SK-N-SH (cell line): Measurements from ENCODE around the gene AKR1E2. TPM values are rescaled to one million over a fixed set of nuclear protein-coding genes. Genes with fewer than 3 reads are reported as not detected.
A peak's percentile ranks its signal among the peaks of the same experiment; 100 is the strongest.

Source experiments
- CTCF ChIA-PET: fragments of 300-600, 350-600 bp; formaldehyde crosslinking; extraction: SDS; loops from one replicate; lab custom pipeline; 2021; lab: Yijun Ruan, JAX
- POLR2A ChIA-PET: fragments of 350-600 bp; sonication (Branson Sonifier 250); formaldehyde crosslinking; extraction: SDS; loops from one replicate; lab custom pipeline; 2020; ENCODE audit warnings: antibody characterized with exemption, inconsistent platforms; lab: Yijun Ruan, JAX
- DNase-seq: peaks from one replicate; pipeline ENCODE4 v3.0.0; 2012
- H2AFZ ChIP-seq: fragments of 200-600 bp; sonication (generic); 2 replicates; pipeline ENCODE4 v1.8.1; 2016; ENCODE audit warnings: antibody characterized with exemption, mild to moderate bottlenecking, low read depth
- H3F3A ChIP-seq: fragments of 200-600 bp; sonication (generic); replicated peaks from 2 replicates; pipeline ENCODE3; 2016; ENCODE audit warnings: antibody characterized with exemption, mild to moderate bottlenecking; ENCODE audit not compliant: insufficient read depth
- H3K27ac ChIP-seq, 2 experiments: fragments of 200-500 bp in 1 of 2; fragments of 200-600 bp in 1 of 2; sonication (Bioruptor generic) in 1 of 2; sonication (generic), shearing (Covaris generic) in 1 of 2; 2 replicates each; pipeline versions ENCODE4 v1.5.1 to v1.6.1; 2014 to 2016; ENCODE audit warnings: low read depth in 2 of 2, inconsistent platforms in 1 of 2, low read length in 1 of 2, mild to moderate bottlenecking in 1 of 2, mixed read lengths in 1 of 2
- H3K27me3 ChIP-seq: fragments of 200-600 bp; sonication (generic), shearing (Covaris generic); 2 replicates; pipeline ENCODE4 v1.6.1; 2016; ENCODE audit warnings: mixed run types; ENCODE audit not compliant: insufficient read depth
- H3K36me3 ChIP-seq, 2 experiments: fragments of 200-500 bp in 1 of 2; fragments of 200-600 bp in 1 of 2; sonication (Bioruptor generic) in 1 of 2; sonication (generic) in 1 of 2; replicated peaks in 1 of 2; 2 replicates each; pipeline versions ENCODE3 to v1.5.1; 2014 to 2016; ENCODE audit warnings: low read length in 1 of 2, mild to moderate bottlenecking in 1 of 2; ENCODE audit not compliant: insufficient read depth in 2 of 2, control insufficient read depth in 1 of 2
- H3K4me1 ChIP-seq, 2 experiments: fragments of 200-500 bp in 1 of 2; fragments of 200-600 bp in 1 of 2; sonication (Bioruptor generic) in 1 of 2; sonication (generic), shearing (Covaris generic) in 1 of 2; 2 replicates each; pipeline versions ENCODE4 v1.5.1 to v1.6.1; 2014 to 2016; ENCODE audit warnings: low read depth in 1 of 2, low read length in 1 of 2, mixed run types in 1 of 2; ENCODE audit not compliant: insufficient read depth in 2 of 2, control insufficient read depth in 1 of 2
- H3K4me2 ChIP-seq: fragments of 200-600 bp; sonication (generic), shearing (Covaris generic); 2 replicates; pipeline ENCODE4 v1.6.1; 2017; ENCODE audit warnings: mixed run types
- H3K4me3 ChIP-seq, 2 experiments: fragments of 200-500 bp in 1 of 2; fragments of 200-600 bp in 1 of 2; sonication (Bioruptor generic) in 1 of 2; sonication (generic), shearing (Covaris generic) in 1 of 2; 2 replicates each; pipeline versions ENCODE4 v1.5.1 to v1.8.1; 2014 to 2016; ENCODE audit warnings: low read depth in 2 of 2, inconsistent platforms in 1 of 2, low read length in 1 of 2, mild to moderate bottlenecking in 1 of 2, mixed read lengths in 1 of 2, moderate library complexity in 1 of 2
- H3K79me2 ChIP-seq: fragments of 200-600 bp; sonication (generic); 2 replicates; pipeline ENCODE4 v1.8.1; 2017; ENCODE audit warnings: mild to moderate bottlenecking; ENCODE audit not compliant: insufficient read depth
- H3K9ac ChIP-seq: fragments of 200-600 bp; sonication (generic); 2 replicates; pipeline ENCODE4 v1.6.1; 2017; ENCODE audit warnings: mixed run types
- H3K9me2 ChIP-seq: fragments of 200-600 bp; sonication (generic); 2 replicates; pipeline ENCODE4 v1.6.1; 2017; ENCODE audit warnings: mixed run types
- H3K9me3 ChIP-seq: fragments of 200-600 bp; sonication (generic); 2 replicates; pipeline ENCODE4 v1.6.1; 2017; ENCODE audit warnings: mixed run types, mild to moderate bottlenecking, moderate library complexity
- H4K20me1 ChIP-seq: fragments of 200-600 bp; sonication (generic); 2 replicates; pipeline ENCODE4 v1.6.1; 2017; ENCODE audit warnings: mild to moderate bottlenecking, mixed run types; ENCODE audit not compliant: insufficient read depth
- CHD2 ChIP-seq: fragments of 150-350 bp; IDR thresholded peaks from 2 replicates; pipeline ENCODE4 v1.6.1; 2018; ENCODE audit warnings: low read length; ENCODE audit not compliant: partially characterized antibody
- EP300 ChIP-seq, 2 experiments: IDR thresholded peaks; 2 replicates each; pipeline versions ENCODE4 v1.4.0 to v1.6.1; 2012; ENCODE audit warnings: borderline replicate concordance in 1 of 2, low read depth in 1 of 2, low read length in 1 of 2
- EZH2phosphoT487 ChIP-seq: fragments of 200-600 bp; sonication (generic); IDR thresholded peaks from 2 replicates; pipeline ENCODE4 v1.6.1; 2017; ENCODE audit warnings: low read depth, mixed run types, mild to moderate bottlenecking, antibody characterized with exemption, moderate library complexity, borderline replicate concordance
- FOXJ3 ChIP-seq: sonication (generic); formaldehyde crosslinking; IDR thresholded peaks from 2 replicates; pipeline ENCODE4 v1.5.1; 2020; ENCODE audit warnings: mild to moderate bottlenecking, missing genetic modification reagents
- GATA2 ChIP-seq: sonication (generic); formaldehyde crosslinking; IDR thresholded peaks from 2 replicates; pipeline ENCODE4 v1.5.0; 2020; ENCODE audit warnings: mild to moderate bottlenecking, missing genetic modification reagents
- MXI1 ChIP-seq: IDR thresholded peaks from 2 replicates; pipeline ENCODE4 v1.6.1; 2012; ENCODE audit warnings: mild to moderate bottlenecking, low read depth, low read length, improper control_type of control experiment
- NFIC ChIP-seq: IDR thresholded peaks from 2 replicates; pipeline ENCODE4 v1.4.0; 2012; ENCODE audit warnings: borderline replicate concordance
- POLR2AphosphoS5 ChIP-seq: IDR thresholded peaks from 2 replicates; pipeline ENCODE4 v1.6.1; 2012; ENCODE audit warnings: low read depth, low read length
- RAD21 ChIP-seq: IDR thresholded peaks from 2 replicates; pipeline ENCODE4 v1.6.1; 2012; ENCODE audit warnings: mild to moderate bottlenecking, low read length
- RCOR1 ChIP-seq: fragments of 150-350 bp; IDR thresholded peaks from 2 replicates; pipeline ENCODE4 v1.6.1; 2017; ENCODE audit warnings: antibody characterized with exemption, low read length
- RFX5 ChIP-seq: IDR thresholded peaks from 2 replicates; pipeline ENCODE4 v1.6.1; 2012; ENCODE audit warnings: mild to moderate bottlenecking, improper control_type of control experiment, low read length
- SIN3A ChIP-seq: IDR thresholded peaks from 2 replicates; pipeline ENCODE4 v1.6.1; 2012; ENCODE audit warnings: low read depth, mild to moderate bottlenecking, low read length, moderate library complexity, borderline replicate concordance
- TAF1 ChIP-seq: IDR thresholded peaks from 2 replicates; pipeline ENCODE4 v1.6.1; 2012; ENCODE audit warnings: low read depth, mild to moderate bottlenecking, low read length, moderate library complexity, borderline replicate concordance
- TCF12 ChIP-seq: IDR thresholded peaks from 2 replicates; pipeline ENCODE4 v1.4.0; 2012
- YY1 ChIP-seq: IDR thresholded peaks from 2 replicates; pipeline ENCODE4 v1.4.0; 2012; ENCODE audit warnings: low read depth, mild to moderate bottlenecking
- WGBS: methylation state at CpG from one replicate; pipeline ENCODE4 v1.1.6; 2017; ENCODE audit warnings: low lambda C conversion rate; 5-methylcytosine and 5-hydroxymethylcytosine counted together
- polyA plus RNA-seq, 3 experiments: library from polyadenylated mRNA; depleted of rRNA; stranded (reverse); fragments of >200 nt; gene quantifications; 2 replicates each; pipeline ENCODE4 v1.2.3, GENCODE V29; 2012
- TF ChIP-seq, protein P1 (sequence below): fragments of 150-350 bp; IDR thresholded peaks from 2 replicates; pipeline ENCODE4 v1.6.1; 2016; ENCODE audit warnings: mild to moderate bottlenecking, low read depth, low read length
- TF ChIP-seq, protein P2 (sequence below): IDR thresholded peaks from 2 replicates; pipeline ENCODE4 v1.4.0; 2012; ENCODE audit warnings: low read depth, borderline replicate concordance
- TF ChIP-seq, protein P3 (sequence below): IDR thresholded peaks from 2 replicates; pipeline ENCODE4 v1.4.0; 2012; ENCODE audit warnings: low read depth, borderline replicate concordance
- TF ChIP-seq, protein P4 (sequence below): IDR thresholded peaks from 2 replicates; pipeline ENCODE4 v1.4.0; 2012; ENCODE audit warnings: low read depth
- TF ChIP-seq, protein P5 (sequence below): fragments of 200-600 bp; sonication (generic); IDR thresholded peaks from 2 replicates; pipeline ENCODE4 v1.6.1; 2017; ENCODE audit warnings: antibody characterized with exemption, mild to moderate bottlenecking, moderate library complexity
- TF ChIP-seq, protein P6 (sequence below): IDR thresholded peaks from 2 replicates; pipeline ENCODE4; 2012
- TF ChIP-seq, protein P7 (sequence below): fragments of 150-350 bp; IDR thresholded peaks from 2 replicates; pipeline ENCODE4 v1.6.1; 2017; ENCODE audit warnings: antibody characterized with exemption, low read length, low read depth, borderline replicate concordance

AKR1E2 gene
- polyA plus RNA-seq (2012; rRNA removed): 5.8 and 6.9 TPM in 2 replicates
- polyA plus RNA-seq (2012; cell fraction: cytosol; rRNA removed): 4.3 and 5.0 TPM in 2 replicates
- polyA plus RNA-seq (2012; cell fraction: nucleus; rRNA removed): 17.5 and 19.0 TPM in 2 replicates

DNA sequence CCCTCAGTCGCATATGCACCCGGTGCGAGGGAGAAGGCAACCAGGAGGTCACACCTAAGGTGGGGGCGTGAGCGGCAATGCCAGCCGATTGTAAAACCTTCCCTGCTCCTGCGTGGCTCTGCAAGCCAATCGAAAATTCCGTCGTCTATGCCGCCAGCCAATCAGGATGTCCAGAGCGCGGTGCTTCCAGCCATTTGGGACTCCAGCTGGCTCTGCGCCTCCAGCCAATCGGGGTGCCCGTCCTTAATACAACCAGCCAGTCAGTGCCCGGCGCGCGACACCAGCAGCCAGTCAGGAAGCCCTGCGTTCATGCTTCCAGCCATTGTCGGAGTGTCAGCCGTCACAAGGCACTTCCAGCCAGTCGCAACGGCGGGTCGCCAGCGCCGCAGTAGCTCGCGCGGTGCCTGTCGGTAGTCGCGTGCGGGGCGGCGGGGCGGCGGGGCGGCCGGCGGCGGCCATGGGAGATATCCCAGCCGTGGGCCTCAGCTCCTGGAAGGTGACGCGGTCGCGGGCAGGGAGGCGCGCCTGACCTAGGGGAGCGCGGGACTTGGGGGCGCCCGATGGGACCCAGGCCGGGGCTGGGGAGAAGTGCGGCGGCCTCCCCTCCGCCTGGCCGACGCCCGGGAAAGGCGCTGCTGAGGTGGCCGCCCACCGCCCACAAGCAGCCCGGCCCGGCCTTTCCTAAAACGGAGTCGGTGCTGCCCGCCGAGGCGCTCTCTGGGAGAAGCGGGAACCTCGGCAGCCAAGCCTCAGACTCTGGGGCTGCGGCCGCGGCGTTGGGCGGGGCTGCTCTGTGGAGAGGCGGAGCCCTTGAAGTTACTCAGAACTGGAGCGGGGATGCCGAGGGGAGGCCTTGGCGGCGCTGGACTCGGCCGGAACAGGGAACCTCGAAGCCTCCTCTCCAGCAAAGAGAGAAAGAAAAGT, at the start of gene AKR1E2:
AKR1E2 (plus strand) TSS at position 340 of the 924 bp plus-strand sequence; CDS start at position 458, 118 bp downstream.
- peak within 1 kb of the TSS; percentile 71 for H3K27ac ChIP-seq
- H3K9ac ChIP-seq: peak within 1 kb of the TSS; percentile 79
- H3K9me2 ChIP-seq: no peaks in the 10 kb centered on the region
- 2% methylated on average over 23 of the region's 87 CpGs for WGBS
- H3K36me3 ChIP-seq: no peaks in the 10 kb centered on the region
- DNase-seq: peak; percentile 95
- H3K9me3 ChIP-seq: no peaks in the 10 kb centered on the region; the same call in 1 of the 2 replicates
- H3K79me2 ChIP-seq: peaks cover 14% of the 10 kb centered on the region
- peaks cover 7% of the 10 kb centered on the region for H3F3A ChIP-seq
- no peaks in the 10 kb centered on the region for H3K27me3 ChIP-seq
- H3K4me3 ChIP-seq: peak within 1 kb of the TSS; percentile 60 to 62
- peak within 1 kb of the TSS; percentile 96 for H2AFZ ChIP-seq
- CTCF ChIA-PET: interaction anchor here (0.7 to 4.1 kb wide), 6 partner anchors 9 to 27 kb away, joined by 3 to 20 read pairs (median 3); no protein-coding TSS in a partner anchor
- POLR2A ChIA-PET: interaction anchor here (1.0 kb wide), 1 partner anchor 11 kb away, joined by 3 read pairs; no protein-coding TSS in a partner anchor
- peaks cover 0 to 11% of the 10 kb centered on the region in 2 experiments; a peak in 1 of 4 replicates for H3K4me1 ChIP-seq
- peak within 1 kb of the TSS; percentile 83 for H3K4me2 ChIP-seq
- H4K20me1 ChIP-seq: no peaks in the 10 kb centered on the region
- TF ChIP-seq TAF1: peak; percentile 19; the same call in 1 of the 2 replicates
- TF ChIP-seq, protein P1, sequence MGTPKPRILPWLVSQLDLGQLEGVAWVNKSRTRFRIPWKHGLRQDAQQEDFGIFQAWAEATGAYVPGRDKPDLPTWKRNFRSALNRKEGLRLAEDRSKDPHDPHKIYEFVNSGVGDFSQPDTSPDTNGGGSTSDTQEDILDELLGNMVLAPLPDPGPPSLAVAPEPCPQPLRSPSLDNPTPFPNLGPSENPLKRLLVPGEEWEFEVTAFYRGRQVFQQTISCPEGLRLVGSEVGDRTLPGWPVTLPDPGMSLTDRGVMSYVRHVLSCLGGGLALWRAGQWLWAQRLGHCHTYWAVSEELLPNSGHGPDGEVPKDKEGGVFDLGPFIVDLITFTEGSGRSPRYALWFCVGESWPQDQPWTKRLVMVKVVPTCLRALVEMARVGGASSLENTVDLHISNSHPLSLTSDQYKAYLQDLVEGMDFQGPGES: peak; percentile 94
- TF ChIP-seq, protein P2, sequence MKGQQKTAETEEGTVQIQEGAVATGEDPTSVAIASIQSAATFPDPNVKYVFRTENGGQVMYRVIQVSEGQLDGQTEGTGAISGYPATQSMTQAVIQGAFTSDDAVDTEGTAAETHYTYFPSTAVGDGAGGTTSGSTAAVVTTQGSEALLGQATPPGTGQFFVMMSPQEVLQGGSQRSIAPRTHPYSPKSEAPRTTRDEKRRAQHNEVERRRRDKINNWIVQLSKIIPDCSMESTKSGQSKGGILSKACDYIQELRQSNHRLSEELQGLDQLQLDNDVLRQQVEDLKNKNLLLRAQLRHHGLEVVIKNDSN: no peak; the same call in 1 of the 2 replicates
- TF ChIP-seq, protein P3, sequence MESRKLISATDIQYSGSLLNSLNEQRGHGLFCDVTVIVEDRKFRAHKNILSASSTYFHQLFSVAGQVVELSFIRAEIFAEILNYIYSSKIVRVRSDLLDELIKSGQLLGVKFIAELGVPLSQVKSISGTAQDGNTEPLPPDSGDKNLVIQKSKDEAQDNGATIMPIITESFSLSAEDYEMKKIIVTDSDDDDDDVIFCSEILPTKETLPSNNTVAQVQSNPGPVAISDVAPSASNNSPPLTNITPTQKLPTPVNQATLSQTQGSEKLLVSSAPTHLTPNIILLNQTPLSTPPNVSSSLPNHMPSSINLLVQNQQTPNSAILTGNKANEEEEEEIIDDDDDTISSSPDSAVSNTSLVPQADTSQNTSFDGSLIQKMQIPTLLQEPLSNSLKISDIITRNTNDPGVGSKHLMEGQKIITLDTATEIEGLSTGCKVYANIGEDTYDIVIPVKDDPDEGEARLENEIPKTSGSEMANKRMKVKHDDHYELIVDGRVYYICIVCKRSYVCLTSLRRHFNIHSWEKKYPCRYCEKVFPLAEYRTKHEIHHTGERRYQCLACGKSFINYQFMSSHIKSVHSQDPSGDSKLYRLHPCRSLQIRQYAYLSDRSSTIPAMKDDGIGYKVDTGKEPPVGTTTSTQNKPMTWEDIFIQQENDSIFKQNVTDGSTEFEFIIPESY: no peak
- TF ChIP-seq EP300 (IDR thresholded peaks at IDR 0.05; ENCODE audit: borderline replicate concordance in 1 of 2, low read depth in 1 of 2, low read length in 1 of 2): no peak
- TF ChIP-seq, protein P4, sequence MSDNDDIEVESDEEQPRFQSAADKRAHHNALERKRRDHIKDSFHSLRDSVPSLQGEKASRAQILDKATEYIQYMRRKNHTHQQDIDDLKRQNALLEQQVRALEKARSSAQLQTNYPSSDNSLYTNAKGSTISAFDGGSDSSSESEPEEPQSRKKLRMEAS: peak; percentile 67; the same call in 1 of the 2 replicates
- TF ChIP-seq GATA2 (CRISPR knock-in tag): no peak
- no peak for TF ChIP-seq EZH2phosphoT487
- TF ChIP-seq RAD21: no peak
- TF ChIP-seq CHD2: peak; percentile 70
- TF ChIP-seq, protein P5, sequence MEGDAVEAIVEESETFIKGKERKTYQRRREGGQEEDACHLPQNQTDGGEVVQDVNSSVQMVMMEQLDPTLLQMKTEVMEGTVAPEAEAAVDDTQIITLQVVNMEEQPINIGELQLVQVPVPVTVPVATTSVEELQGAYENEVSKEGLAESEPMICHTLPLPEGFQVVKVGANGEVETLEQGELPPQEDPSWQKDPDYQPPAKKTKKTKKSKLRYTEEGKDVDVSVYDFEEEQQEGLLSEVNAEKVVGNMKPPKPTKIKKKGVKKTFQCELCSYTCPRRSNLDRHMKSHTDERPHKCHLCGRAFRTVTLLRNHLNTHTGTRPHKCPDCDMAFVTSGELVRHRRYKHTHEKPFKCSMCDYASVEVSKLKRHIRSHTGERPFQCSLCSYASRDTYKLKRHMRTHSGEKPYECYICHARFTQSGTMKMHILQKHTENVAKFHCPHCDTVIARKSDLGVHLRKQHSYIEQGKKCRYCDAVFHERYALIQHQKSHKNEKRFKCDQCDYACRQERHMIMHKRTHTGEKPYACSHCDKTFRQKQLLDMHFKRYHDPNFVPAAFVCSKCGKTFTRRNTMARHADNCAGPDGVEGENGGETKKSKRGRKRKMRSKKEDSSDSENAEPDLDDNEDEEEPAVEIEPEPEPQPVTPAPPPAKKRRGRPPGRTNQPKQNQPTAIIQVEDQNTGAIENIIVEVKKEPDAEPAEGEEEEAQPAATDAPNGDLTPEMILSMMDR: no peak
- TF ChIP-seq SIN3A: peak; percentile 6; the same call in 1 of the 2 replicates
- TF ChIP-seq RFX5: peak; percentile 95
- no peak for TF ChIP-seq FOXJ3 (CRISPR knock-in tag)
- no peak for TF ChIP-seq NFIC
- TF ChIP-seq RCOR1: no peak
- peak; percentile 20; the same call in 1 of the 2 replicates for TF ChIP-seq MXI1
- no peak for TF ChIP-seq YY1
- TF ChIP-seq, protein P6, sequence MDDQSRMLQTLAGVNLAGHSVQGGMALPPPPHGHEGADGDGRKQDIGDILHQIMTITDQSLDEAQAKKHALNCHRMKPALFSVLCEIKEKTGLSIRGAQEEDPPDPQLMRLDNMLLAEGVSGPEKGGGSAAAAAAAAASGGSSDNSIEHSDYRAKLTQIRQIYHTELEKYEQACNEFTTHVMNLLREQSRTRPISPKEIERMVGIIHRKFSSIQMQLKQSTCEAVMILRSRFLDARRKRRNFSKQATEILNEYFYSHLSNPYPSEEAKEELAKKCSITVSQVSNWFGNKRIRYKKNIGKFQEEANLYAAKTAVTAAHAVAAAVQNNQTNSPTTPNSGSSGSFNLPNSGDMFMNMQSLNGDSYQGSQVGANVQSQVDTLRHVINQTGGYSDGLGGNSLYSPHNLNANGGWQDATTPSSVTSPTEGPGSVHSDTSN: peak; percentile 77
- TF ChIP-seq TCF12: no peak
- TF ChIP-seq, protein P7, sequence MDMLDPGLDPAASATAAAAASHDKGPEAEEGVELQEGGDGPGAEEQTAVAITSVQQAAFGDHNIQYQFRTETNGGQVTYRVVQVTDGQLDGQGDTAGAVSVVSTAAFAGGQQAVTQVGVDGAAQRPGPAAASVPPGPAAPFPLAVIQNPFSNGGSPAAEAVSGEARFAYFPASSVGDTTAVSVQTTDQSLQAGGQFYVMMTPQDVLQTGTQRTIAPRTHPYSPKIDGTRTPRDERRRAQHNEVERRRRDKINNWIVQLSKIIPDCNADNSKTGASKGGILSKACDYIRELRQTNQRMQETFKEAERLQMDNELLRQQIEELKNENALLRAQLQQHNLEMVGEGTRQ: no peak
- TF ChIP-seq POLR2AphosphoS5: no peak
